Common myeloid progenitor, CD34-positive (primary cell): ENCODE results near the gene SOSTDC1.

ENCODE experiments used
- CTCF ChIA-PET: fragments of 350-600 bp; sonication (Branson Sonifier 250); formaldehyde crosslinking; loops from one replicate; lab custom pipeline; 2021; ENCODE audit warnings: antibody characterized with exemption; lab: Charles Lee
- POLR2A ChIA-PET: fragments of 350-600 bp; sonication (Branson Sonifier 250); formaldehyde crosslinking; loops from one replicate; lab custom pipeline; 2021; ENCODE audit warnings: antibody characterized with exemption; lab: Charles Lee
- DNase-seq, 3 donors: peaks; one replicate each; pipeline versions ENCODE4 v3.0.0 to v3.0.0-alpha.2; 2013
- H3K27ac ChIP-seq, 2 experiments: 1 replicate in 1 of 2; 2 replicates in 1 of 2; pipeline ENCODE4 v1.7.0; 2013; ENCODE audit warnings: inconsistent platforms in 2 of 2, low read length in 2 of 2, mild to moderate bottlenecking in 2 of 2, low read depth in 1 of 2, moderate library complexity in 1 of 2; ENCODE audit not compliant: severe bottlenecking in 2 of 2, insufficient read depth in 1 of 2, poor library complexity in 1 of 2
- H3K27me3 ChIP-seq, 5 experiments: replicated peaks in 2 of 5; 1 replicate in 3 of 5; 2 replicates in 2 of 5; pipeline versions ENCODE4 v1.6.1 to v1.7.0; 2013; ENCODE audit warnings: low read length in 4 of 5, mild to moderate bottlenecking in 2 of 5, moderate library complexity in 2 of 5, inconsistent platforms in 1 of 5; ENCODE audit not compliant: insufficient read depth in 5 of 5, control insufficient read depth in 4 of 5
- H3K36me3 ChIP-seq, 4 experiments: 1 replicate in 2 of 4; 2 replicates in 2 of 4; pipeline versions ENCODE4 v1.6.1 to v1.7.0; 2013; ENCODE audit warnings: low read length in 3 of 4, control low read depth in 1 of 4, mild to moderate bottlenecking in 1 of 4; ENCODE audit not compliant: control insufficient read depth in 4 of 4, insufficient read depth in 4 of 4
- H3K4me1 ChIP-seq, 4 experiments: 1 replicate in 3 of 4; 2 replicates in 1 of 4; pipeline versions ENCODE4 v1.6.1 to v1.7.1; 2013; ENCODE audit warnings: low read length in 3 of 4, mild to moderate bottlenecking in 3 of 4, control low read depth in 1 of 4, inconsistent platforms in 1 of 4, moderate library complexity in 1 of 4; ENCODE audit not compliant: control insufficient read depth in 4 of 4, insufficient read depth in 4 of 4; ENCODE audit errors: control extremely low read depth in 1 of 4
- H3K4me3 ChIP-seq, 7 experiments: 1 replicate in 4 of 7; 2 replicates in 3 of 7; pipeline versions ENCODE4 v1.5.1 to v1.7.0; 2013; ENCODE audit warnings: mild to moderate bottlenecking in 7 of 7, low read length in 6 of 7, moderate library complexity in 6 of 7, inconsistent platforms in 2 of 7, low read depth in 2 of 7, control low read depth in 1 of 7; ENCODE audit not compliant: insufficient read depth in 4 of 7, control insufficient read depth in 1 of 7; ENCODE audit errors: extremely low read depth in 1 of 7
- H3K9me3 ChIP-seq, 5 experiments: 1 replicate in 4 of 5; 2 replicates in 1 of 5; pipeline versions ENCODE4 v1.6.1 to v1.7.1; 2013; ENCODE audit warnings: low read length in 4 of 5, mild to moderate bottlenecking in 2 of 5, inconsistent platforms in 1 of 5, low read depth in 1 of 5, moderate library complexity in 1 of 5; ENCODE audit not compliant: control insufficient read depth in 4 of 5, insufficient read depth in 2 of 5; ENCODE audit errors: control extremely low read depth in 1 of 5
- WGBS: methylation state at CpG from one replicate; pipeline ENCODE4 v1.1.5; 2013; ENCODE audit not compliant: insufficient coverage; 5-methylcytosine and 5-hydroxymethylcytosine counted together

Gene SOSTDC1

GRCh38 chr7:16417906-16418305 is 47.6 kb downstream of the SOSTDC1 start:
- H3K36me3 ChIP-seq: no peaks in the 10 kb centered on the region
- CTCF ChIA-PET: interaction anchor here (1.9 kb wide), 1 partner anchor 14 kb away, joined by 5 read pairs; no protein-coding TSS in a partner anchor
- no peaks in the 10 kb centered on the region for H3K27me3 ChIP-seq
- H3K9me3 ChIP-seq: no peaks in the 10 kb centered on the region
- no peak overlapping the region for H3K4me3 ChIP-seq
- DNase-seq: no peak
- POLR2A ChIA-PET: no interaction called here
- H3K4me1 ChIP-seq: peaks cover 8 to 40% (median 24%) of the 10 kb centered on the region in 4 experiments
- WGBS: no CpG with 5 or more reads among the region's 1 CpG
- H3K27ac ChIP-seq: no peak overlapping the region

- Histone ChIP-seq H3K36me3 (no peaks in the 10 kb centered on the region), H3K27me3 (no peaks in the 10 kb centered on the region), H3K4me3 (no peak overlapping the region), H3K4me1 (peaks cover 5 to 28% (median 18%) of the 10 kb centered on the region in 4 experiments), H3K9me3 (no peaks in the 10 kb centered on the region), H3K27ac (peak overlapping the region in 1 of 2 experiments; percentile 58)
- 62% methylated on average over 3 of the region's 7 CpGs for WGBS
- ChIA-PET CTCF (interaction anchor here (1.5 kb wide), 1 partner anchor 10 kb away, joined by 3 read pairs; no protein-coding TSS in a partner anchor), POLR2A (interaction anchor here (0.6 kb wide), 1 partner anchor 1361 kb away, joined by 4 read pairs; no protein-coding TSS in a partner anchor)
- DNase-seq: peak; percentile 75 to 97 (median 91)
Observed at GRCh38 chr7:16416289-16417282, 49.0 kb downstream of the SOSTDC1 start.

GRCh38 chr7:16412274-16413254 is 53.0 kb downstream of the SOSTDC1 start:
- ChIA-PET POLR2A (no interaction called here), CTCF (interaction anchor here (1.5 kb wide), 1 partner anchor 152 kb away, joined by 5 read pairs; no protein-coding TSS in a partner anchor)
- Histone ChIP-seq H3K4me1 (peaks cover 0 to 13% (median 5%) of the 10 kb centered on the region in 4 experiments), H3K9me3 (no peaks in the 10 kb centered on the region), H3K27ac (no peak overlapping the region), H3K27me3 (no peaks in the 10 kb centered on the region), H3K4me3 (no peak overlapping the region), H3K36me3 (no peaks in the 10 kb centered on the region)
- DNase-seq: no peak
- WGBS: 92% methylated on average over 4 of the region's 8 CpGs
